ENCODE data around the gene NPEPL1.
"Not testable (repeated sequence)": the region's sequence is repeated elsewhere in the genome, so short reads cannot be mapped to it uniquely, and the experiment has no call there.

The NPEPL1 gene

GRCh38 chr20:58748618-58749017, 56.0 kb downstream of the NPEPL1 start:
- in situ Hi-C loops (cut with MboI; ENCODE audit: low pct_unique_long_range_greater_than_20kb, low sequenced_read_pairs, unreplicated experiment) = no loop called here
- DNase-seq (ENCODE audit: low spot score) = no peak
- TF ChIP-seq CTCF (IDR thresholded peaks at IDR 0.05; ENCODE audit: extremely low read depth, insufficient read depth, missing control alignments) = no peak

- no peak for TF ChIP-seq CTCF (IDR thresholded peaks at IDR 0.05; ENCODE audit: extremely low read depth, insufficient read depth, missing control alignments)
- in situ Hi-C loops (cut with MboI; ENCODE audit: low pct_unique_long_range_greater_than_20kb, low sequenced_read_pairs, unreplicated experiment) = no loop called here
- no peak for DNase-seq (ENCODE audit: low spot score)
Observed at GRCh38 chr20:58749098-58749769, 56.6 kb downstream of the NPEPL1 start.

GRCh38 chr20:58749979-58750378, 57.4 kb downstream of the NPEPL1 start:
- in situ Hi-C loops (cut with MboI; ENCODE audit: low pct_unique_long_range_greater_than_20kb, low sequenced_read_pairs, unreplicated experiment) = no loop called here
- TF ChIP-seq CTCF (IDR thresholded peaks at IDR 0.05; ENCODE audit: extremely low read depth, insufficient read depth, missing control alignments) = no peak
- no peak for DNase-seq (ENCODE audit: low spot score)

GRCh38 chr20:58750706-58751105, 58.1 kb downstream of the NPEPL1 start:
- DNase-seq (ENCODE audit: low spot score); in situ Hi-C loops (cut with MboI; ENCODE audit: low pct_unique_long_range_greater_than_20kb, low sequenced_read_pairs, unreplicated experiment): not testable (repeated sequence)

GRCh38 chr20:58751979-58752378, 59.4 kb downstream of the NPEPL1 start:
- no peak for DNase-seq (ENCODE audit: low spot score)
- in situ Hi-C loops (cut with MboI; ENCODE audit: low pct_unique_long_range_greater_than_20kb, low sequenced_read_pairs, unreplicated experiment) = no loop called here
- no peak for TF ChIP-seq CTCF (IDR thresholded peaks at IDR 0.05; ENCODE audit: extremely low read depth, insufficient read depth, missing control alignments)

GRCh38 chr20:58752565-58752964, 60.0 kb downstream of the NPEPL1 start:
- no peak for TF ChIP-seq CTCF (IDR thresholded peaks at IDR 0.05; ENCODE audit: extremely low read depth, insufficient read depth, missing control alignments)
- in situ Hi-C loops (cut with MboI; ENCODE audit: low pct_unique_long_range_greater_than_20kb, low sequenced_read_pairs, unreplicated experiment) = no loop called here
- DNase-seq (ENCODE audit: low spot score) = no peak

- no peak for TF ChIP-seq CTCF (IDR thresholded peaks at IDR 0.05; ENCODE audit: extremely low read depth, insufficient read depth, missing control alignments)
- in situ Hi-C loops (cut with MboI; ENCODE audit: low pct_unique_long_range_greater_than_20kb, low sequenced_read_pairs, unreplicated experiment) = no loop called here
- no peak for DNase-seq (ENCODE audit: low spot score)
Observed at GRCh38 chr20:58753267-58753921, 60.8 kb downstream of the NPEPL1 start.
